WERI-Rb-1 (cell line): ENCODE data around the gene CDH4.

ENCODE experiments used
- DNase-seq: peaks from one replicate; pipeline ENCODE4 v3.0.0-alpha.2; 2020
- H3K27ac ChIP-seq: fragments of 250-450 bp; sonication (Bioruptor Pico); 2 replicates; pipeline ENCODE4 v1.5.1; 2020; ENCODE audit warnings: mild to moderate bottlenecking, moderate library complexity
- H3K27me3 ChIP-seq: fragments of 250-450 bp; sonication (Bioruptor Pico); 2 replicates; pipeline ENCODE4 v1.5.1; 2021; ENCODE audit warnings: mild to moderate bottlenecking, low read depth, moderate library complexity; ENCODE audit not compliant: insufficient read depth, severe bottlenecking
- H3K36me3 ChIP-seq: fragments of 250-450 bp; sonication (Bioruptor Pico); 2 replicates; pipeline ENCODE4 v1.5.1; 2020; ENCODE audit warnings: mild to moderate bottlenecking, moderate library complexity
- H3K4me3 ChIP-seq: 2 replicates; pipeline ENCODE4 v1.5.1; 2011; ENCODE audit warnings: low read depth, mild to moderate bottlenecking, control low read depth, low read length
- H3K9me3 ChIP-seq: fragments of 250-450 bp; sonication (Bioruptor Pico); 2 replicates; pipeline ENCODE4 v1.5.1; 2021; ENCODE audit warnings: mild to moderate bottlenecking, moderate library complexity; ENCODE audit not compliant: severe bottlenecking
- TF ChIP-seq, protein P1 (sequence below): IDR thresholded peaks from 2 replicates; pipeline ENCODE4 v1.5.1; 2011; ENCODE audit warnings: low read depth, mild to moderate bottlenecking, control low read depth, inconsistent platforms, low read length

Gene CDH4

DNA sequence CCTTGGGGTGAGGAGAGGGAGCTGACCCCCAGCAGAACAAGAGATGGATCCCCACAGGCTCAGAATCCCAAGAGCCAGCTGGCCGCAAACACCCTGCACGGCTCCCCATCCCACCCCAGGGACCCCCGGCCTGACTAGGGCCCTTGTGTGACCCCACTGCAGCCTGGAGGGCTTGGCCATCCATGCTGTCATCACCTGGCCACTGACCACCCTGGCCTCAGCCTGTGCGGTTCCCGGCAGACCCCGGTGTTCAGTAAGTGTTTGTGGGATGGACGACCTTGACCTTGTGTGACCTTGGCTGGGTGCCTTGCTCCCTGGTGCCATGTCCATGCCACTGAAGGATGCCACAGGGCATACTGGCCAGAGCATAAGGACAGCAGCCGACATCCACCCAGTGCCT, 485.3 kb downstream of the CDH4 start:
- H3K36me3 ChIP-seq = no peaks in the 10 kb centered on the region
- TF ChIP-seq, protein P1, sequence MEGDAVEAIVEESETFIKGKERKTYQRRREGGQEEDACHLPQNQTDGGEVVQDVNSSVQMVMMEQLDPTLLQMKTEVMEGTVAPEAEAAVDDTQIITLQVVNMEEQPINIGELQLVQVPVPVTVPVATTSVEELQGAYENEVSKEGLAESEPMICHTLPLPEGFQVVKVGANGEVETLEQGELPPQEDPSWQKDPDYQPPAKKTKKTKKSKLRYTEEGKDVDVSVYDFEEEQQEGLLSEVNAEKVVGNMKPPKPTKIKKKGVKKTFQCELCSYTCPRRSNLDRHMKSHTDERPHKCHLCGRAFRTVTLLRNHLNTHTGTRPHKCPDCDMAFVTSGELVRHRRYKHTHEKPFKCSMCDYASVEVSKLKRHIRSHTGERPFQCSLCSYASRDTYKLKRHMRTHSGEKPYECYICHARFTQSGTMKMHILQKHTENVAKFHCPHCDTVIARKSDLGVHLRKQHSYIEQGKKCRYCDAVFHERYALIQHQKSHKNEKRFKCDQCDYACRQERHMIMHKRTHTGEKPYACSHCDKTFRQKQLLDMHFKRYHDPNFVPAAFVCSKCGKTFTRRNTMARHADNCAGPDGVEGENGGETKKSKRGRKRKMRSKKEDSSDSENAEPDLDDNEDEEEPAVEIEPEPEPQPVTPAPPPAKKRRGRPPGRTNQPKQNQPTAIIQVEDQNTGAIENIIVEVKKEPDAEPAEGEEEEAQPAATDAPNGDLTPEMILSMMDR = no peak
- H3K9me3 ChIP-seq = no peaks in the 10 kb centered on the region
- peaks cover 97% of the 10 kb centered on the region for H3K27me3 ChIP-seq
- H3K4me3 ChIP-seq = no peak overlapping the region
- H3K27ac ChIP-seq = no peak overlapping the region
- DNase-seq = no peak

DNA sequence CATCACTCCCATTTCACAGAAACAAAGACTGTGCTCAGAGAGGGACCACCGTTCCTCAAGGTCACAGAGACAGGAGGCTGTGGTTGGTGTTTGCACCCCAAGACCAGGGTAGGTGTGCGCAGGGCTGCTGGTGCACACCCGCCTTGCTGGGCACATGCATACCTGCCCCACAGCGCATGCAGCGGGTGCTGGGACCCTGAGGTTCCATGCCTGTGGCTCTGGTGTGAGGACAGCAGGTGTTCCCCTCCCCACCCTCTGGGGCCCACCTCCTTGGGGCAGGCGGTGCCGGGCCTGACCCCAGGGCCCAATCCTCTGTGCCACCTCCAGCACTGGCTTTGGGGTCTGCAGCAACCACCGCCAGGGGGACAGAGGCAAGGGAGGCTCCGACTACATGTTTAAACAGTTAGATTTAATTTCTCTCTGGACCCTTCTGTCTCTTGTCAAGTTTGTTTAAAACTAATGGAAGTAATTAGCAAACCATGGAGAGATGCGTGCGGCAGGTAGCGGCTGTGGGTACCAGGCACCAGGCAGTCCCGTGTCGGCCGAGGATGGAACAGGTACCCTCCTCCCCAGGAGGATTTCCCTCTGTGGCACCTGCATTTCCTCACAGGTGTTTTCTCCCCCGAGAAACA, 485.9 kb downstream of the CDH4 start:
- TF ChIP-seq, protein P1 = no peak
- DNase-seq = no peak
- no peaks in the 10 kb centered on the region for H3K9me3 ChIP-seq
- H3K4me3 ChIP-seq = no peak overlapping the region
- no peaks in the 10 kb centered on the region for H3K36me3 ChIP-seq
- no peak overlapping the region for H3K27ac ChIP-seq
- peaks cover 98% of the 10 kb centered on the region for H3K27me3 ChIP-seq

DNA sequence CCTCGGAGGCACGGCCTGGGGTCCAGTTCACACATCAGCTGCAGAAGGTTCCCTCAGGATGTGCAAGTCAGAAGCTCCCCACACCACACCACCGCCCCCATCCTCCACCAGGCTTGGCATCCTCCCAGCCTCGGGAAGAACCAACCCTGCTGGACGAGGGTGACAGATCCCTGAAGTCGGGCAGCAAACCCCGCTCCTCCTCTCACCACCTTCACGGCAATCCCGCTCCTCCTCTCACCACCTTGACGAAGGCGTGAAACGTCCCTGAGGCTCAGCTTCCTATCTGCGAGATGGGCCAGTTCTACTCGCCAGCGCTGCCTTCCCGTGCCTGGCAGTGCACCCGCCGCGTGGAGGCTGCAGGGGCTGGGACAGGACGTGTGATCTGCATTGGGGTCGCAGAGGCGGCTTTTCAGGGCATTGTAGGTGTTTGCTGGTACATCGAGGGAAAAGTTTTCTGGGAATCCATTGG, 486.6 kb downstream of the CDH4 start:
- no peaks in the 10 kb centered on the region for H3K36me3 ChIP-seq
- no peaks in the 10 kb centered on the region for H3K9me3 ChIP-seq
- DNase-seq = no peak
- TF ChIP-seq, protein P1 = no peak
- H3K27ac ChIP-seq = no peak overlapping the region
- no peak overlapping the region for H3K4me3 ChIP-seq
- peaks cover 99% of the 10 kb centered on the region for H3K27me3 ChIP-seq

DNA sequence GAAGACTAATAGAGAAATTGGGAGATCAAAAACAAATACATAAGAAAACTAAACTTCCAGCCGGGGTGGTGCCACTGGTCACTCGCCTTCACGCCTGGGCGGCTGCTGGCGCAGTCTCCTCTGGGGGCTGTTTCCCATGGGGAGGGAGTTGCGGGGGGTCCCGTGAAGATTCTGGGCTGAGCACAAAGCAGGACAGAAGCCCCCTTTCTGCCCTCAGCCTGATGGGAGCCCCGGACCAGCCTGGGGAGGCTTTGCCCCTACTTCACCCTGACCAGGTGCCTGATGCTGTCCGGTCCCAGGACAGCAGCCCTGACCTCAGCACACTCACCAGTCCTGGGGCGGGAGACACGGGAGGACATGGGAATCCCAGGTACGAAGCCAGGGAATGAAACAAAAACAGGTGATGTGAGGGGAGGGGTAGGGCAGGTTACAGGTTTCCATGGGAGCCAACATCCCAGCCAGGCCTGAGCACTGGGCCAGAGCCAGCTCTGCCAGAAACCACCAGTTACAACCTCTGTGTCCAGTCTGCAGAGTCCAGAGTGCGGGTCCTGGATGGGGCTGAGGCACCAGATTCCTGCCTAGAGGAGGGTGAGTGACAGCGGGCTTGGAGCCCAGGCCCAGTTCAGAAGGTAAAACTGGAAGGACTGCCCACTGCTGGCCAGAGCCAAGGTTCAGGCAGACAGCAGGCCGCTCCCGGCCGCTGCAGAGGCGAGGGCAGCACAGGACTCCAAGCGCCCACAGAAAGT, 487.2 kb downstream of the CDH4 start:
- no peaks in the 10 kb centered on the region for H3K9me3 ChIP-seq
- H3K27me3 ChIP-seq = peaks cover 97% of the 10 kb centered on the region
- TF ChIP-seq, protein P1 = no peak
- H3K36me3 ChIP-seq = no peaks in the 10 kb centered on the region
- H3K27ac ChIP-seq = no peak overlapping the region
- no peak for DNase-seq
- no peak overlapping the region for H3K4me3 ChIP-seq

DNA sequence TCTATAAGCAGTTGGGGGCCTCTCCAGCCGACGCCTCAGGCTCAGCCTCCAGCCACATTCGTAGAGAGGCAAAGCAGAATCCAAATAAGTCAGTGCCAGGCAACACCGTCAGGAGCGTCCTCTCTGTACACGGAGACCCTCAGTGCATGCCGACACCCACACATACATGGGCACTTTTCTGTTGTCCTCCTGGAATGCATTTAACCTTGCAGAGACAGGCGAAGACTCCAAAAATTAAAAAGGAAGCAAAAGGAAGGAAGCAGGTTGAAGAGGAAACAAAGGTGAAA, 487.7 kb downstream of the CDH4 start:
- TF ChIP-seq, protein P1 = no peak
- Histone ChIP-seq H3K9me3 (no peaks in the 10 kb centered on the region), H3K36me3 (no peaks in the 10 kb centered on the region), H3K27me3 (peaks cover 95% of the 10 kb centered on the region), H3K27ac (no peak overlapping the region), H3K4me3 (no peak overlapping the region)
- DNase-seq = no peak
